HG03095 (cell line): ENCODE measurements around the gene KRT23.

ENCODE experiments used
- ATAC-seq: cut with Tn5 transposase; IDR thresholded peaks from one replicate; pipeline ENCODE4 v1.9.1; 2021; ENCODE audit warnings: moderate library complexity; ENCODE audit not compliant: unreplicated experiment

Gene KRT23

GRCh38 chr17:40912486-40913210 lies 24.8 kb downstream of the KRT23 start:
- ATAC-seq = no peak

- no peak for ATAC-seq
Observed at GRCh38 chr17:40910441-40910841, 27.0 kb downstream of the KRT23 start.

DNA sequence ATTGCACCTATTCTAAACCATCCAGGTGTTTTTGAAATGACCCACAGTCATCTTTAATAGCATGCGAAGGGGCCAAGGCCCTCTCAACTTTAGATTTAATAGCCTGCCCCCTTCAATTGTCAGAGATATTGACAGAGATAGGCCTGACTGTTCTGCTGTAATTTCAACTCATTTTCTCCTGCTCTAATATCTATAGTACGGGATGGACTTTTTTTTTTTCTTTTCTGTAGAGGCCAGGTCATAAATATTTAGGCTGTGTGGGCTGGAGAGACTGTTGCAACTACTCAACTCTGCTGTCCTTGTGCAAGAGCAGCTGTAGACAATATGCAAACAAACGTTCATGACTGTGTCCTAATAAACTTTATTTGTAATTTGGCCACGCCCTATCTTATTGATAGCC lies 27.7 kb downstream of the KRT23 start:
- ATAC-seq = no peak

DNA sequence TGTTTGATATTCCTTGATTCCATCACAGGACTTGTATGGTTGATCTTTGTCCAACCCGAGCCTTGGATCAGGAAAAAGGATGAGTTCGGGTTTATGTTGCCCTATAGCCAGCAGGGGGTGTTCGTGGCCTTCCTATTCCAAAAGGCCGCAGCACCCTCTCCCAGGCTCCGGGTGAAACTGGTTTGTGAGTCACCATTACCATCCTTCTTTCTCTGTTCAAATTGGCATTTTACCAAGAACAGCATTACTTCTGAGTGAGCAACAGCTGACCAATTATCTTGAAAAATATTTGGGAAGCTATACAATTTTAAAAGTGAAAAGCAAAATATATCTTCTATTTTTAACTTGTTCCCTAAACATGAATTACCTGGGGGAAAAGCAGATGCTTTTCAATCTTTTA lies 28.1 kb downstream of the KRT23 start:
- ATAC-seq = no peak

- no peak for ATAC-seq
Observed at GRCh38 chr17:40906613-40907012, 30.8 kb downstream of the KRT23 start.

DNA sequence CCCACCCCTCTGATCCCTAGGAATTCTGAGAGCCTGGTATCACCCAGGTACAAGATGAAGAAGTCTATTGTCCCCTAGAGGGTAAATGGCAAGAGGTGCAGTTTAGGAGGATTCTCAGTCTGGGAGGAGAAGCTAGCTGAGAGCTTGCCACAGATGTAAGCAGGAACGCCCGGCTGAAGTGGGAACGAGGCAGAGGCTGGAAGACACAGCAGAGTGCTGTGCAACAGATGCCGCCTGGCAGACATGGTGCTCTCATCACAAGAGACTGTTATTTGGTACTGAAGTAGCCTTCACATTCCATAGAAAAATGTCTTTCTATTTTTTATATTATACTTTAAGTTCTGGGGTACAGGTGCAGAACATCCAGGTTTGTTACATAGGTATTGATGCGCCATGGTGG lies 32.1 kb downstream of the KRT23 start:
- no peak for ATAC-seq

- ATAC-seq = no peak
Observed at GRCh38 chr17:40903129-40903847, 34.2 kb downstream of the KRT23 start.

GRCh38 chr17:40902498-40902897 lies 34.9 kb downstream of the KRT23 start:
- no peak for ATAC-seq

DNA sequence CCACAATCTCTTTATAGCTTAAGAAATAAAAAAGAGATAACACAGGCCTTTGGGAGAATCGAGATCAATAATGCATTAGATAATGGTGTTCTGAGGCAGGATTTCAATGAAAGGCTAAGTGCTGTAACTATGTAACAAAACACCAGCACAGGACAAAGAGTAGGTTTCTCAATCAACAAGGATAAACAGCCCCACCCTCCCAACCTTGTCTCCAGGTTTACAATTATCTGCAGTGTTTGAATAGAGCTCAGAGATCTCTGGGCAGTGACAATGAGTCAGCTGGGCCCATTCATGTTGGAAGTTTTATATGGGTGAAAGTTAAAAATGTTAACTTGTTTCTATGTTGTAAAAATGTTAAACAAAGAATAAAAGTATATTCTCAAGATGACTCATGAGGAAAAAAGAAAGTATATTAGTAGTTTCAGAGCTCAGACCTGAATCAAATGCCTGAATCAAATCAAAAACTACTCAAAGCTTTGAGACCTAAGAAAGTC lies 35.4 kb downstream of the KRT23 start:
- ATAC-seq = no peak

DNA sequence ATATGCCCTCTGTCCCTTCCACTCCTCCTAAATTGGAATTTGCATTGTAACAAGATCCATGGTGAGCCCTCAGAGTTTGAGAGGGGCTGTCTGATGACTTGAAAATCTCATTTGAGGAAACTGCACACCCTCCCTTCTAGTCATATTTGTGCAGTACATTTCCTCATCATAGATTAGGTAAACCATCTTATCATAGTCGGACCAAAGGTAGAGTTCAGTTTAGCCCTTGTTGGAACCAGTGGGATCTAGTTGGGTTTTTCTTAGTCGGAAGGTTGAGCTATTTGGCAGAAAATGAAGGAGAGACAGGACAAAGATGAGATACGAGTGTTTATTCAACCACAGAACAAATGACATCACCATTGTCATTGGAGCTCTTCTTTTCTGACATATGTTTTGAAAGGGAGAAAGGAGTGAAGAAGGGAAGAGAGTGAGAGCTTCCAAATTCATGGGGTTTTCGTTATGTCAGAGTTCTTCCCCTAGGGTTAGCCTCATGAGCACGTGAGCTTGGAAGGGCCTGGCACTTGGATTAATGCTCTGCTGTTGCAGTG lies 36.6 kb downstream of the KRT23 start:
- no peak for ATAC-seq

DNA sequence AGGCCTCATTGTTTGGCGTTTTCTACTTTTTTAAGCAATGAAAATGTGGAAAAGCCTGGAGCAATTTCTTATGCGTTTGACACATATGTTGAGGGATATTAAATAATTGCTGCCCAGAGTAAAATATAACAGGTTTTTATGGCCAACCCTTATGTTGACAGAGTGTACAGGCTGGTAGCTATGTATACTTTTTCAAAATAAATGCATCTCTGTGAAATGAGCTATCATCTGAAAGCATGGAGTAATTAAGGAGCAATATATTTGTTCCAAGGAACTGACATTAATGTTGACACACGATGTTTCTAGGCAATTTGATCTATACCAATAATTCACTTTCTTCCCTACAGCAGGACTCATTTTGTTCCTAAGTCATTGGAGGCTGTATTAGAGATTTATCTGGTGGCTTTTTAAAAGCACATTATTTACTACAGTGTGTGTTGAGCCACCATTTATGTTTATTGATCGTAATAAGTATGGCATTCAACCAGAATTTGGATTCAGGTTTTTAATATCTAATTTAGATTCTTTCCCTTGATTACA lies 40.5 kb downstream of the KRT23 start:
- ATAC-seq = no peak

GRCh38 chr17:40895106-40895730 lies 42.2 kb downstream of the KRT23 start:
- ATAC-seq = no peak

DNA sequence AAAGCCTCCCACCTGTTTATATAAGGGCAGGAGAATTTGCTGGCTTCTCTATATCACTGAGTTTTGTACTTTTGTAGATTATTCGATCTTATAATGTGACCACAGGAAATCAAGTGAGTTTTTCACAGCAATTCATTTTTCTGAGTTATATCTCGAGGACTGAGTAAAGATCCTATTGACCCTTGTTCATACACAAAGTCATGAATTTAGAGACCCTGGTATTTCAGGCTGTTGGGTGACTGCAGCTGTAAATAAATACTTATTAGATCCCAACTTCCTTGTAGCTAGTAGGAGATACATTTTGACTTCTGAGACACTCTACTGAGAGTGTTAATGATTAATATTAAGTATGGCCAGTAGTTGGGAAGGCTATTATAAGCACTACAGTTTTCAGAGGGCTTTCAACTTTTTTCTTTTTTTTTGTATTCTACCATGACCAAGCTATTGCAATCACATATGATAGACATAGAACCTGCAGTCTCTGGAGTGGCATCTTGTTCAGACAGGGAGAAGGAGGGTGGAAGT lies 49.2 kb downstream of the KRT23 start:
- no peak for ATAC-seq

GRCh38 chr17:40886090-40886489 lies 51.4 kb downstream of the KRT23 start:
- ATAC-seq = no peak

DNA sequence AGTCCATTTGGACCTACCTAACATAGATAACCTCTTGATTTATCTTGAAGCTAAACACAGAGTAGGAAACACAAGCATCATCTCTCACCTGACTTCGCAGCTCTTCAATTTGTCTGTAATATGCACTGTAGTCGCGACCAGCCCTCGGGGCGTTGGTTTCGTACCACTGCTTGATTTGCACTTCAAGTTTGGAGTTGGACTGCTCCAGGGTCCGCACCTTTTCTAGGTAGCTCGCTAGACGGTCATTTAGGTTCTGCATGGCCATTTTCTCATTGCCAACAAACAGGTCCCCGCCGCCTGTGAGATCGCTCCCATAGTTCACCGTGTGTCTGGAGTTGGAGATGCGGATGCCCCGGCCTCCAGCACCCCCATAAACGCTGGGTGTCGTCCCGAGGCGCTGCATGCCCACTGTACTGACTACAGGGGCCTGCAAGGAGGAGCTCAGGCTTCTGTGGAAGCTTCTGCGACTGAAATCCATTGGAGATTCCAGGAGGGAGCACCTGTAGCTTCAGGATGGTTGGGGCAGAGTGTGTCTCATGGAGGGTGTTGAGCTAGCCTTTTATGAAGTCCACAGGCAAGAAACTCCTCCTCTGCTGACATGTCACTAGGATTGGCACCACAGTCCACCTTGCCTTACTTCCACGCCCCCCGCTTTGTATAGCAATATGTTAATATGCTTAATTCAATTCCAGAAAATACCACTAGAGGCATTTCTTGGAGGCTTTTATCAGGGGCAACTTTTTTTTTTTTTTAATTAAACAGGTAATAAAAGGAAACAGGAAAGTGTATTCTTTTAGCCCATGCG lies 52.5 kb downstream of the KRT23 start, which contains the start of gene KRT20:
TSS of gene KRT20 (minus strand) at position 535 of the 805 bp plus-strand sequence. CDS start at position 478, 57 bp downstream.
- no peak for ATAC-seq

- ATAC-seq = no peak
Observed at GRCh38 chr17:40883626-40884334, 53.7 kb downstream of the KRT23 start.

DNA sequence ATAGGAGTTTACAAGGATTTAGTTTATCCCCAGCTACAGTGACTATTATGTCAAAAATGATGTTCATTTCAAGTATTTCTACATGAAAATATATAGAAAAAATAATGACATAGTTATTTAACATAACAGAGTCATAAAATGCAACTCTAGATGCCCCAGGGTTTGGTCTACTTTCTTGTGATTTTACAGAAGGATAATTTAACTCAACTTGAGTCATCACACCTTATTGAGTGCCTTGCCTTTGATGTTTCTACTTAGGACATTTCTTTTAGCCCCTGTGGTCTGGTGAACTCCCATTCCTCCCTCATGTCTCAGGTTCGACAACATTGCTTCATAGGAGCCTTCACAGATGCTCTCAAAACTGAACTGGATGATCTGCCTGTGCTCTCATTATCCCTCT lies 54.4 kb downstream of the KRT23 start:
- ATAC-seq = no peak

- no peak for ATAC-seq
Observed at GRCh38 chr17:40879026-40879425, 58.4 kb downstream of the KRT23 start.

DNA sequence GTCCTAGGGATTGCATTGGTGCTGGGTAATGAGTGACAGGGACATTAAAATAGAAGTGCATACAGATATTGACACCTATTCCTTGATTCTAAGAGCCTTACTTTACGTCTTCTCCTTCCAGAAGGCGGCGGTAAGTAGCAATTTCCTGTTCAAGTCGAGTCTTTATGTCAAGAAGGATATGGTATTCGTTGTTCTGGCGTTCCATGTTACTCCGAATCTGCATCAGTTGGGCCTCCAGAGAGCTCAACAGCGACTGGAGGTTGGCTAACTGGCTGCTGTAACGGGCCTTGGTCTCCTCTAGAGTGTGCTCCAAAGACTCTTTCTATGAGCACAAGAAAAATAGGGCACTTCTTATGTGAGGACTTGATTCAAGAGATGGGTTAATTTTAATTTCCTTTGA lies 59.4 kb downstream of the KRT23 start:
- no peak for ATAC-seq

DNA sequence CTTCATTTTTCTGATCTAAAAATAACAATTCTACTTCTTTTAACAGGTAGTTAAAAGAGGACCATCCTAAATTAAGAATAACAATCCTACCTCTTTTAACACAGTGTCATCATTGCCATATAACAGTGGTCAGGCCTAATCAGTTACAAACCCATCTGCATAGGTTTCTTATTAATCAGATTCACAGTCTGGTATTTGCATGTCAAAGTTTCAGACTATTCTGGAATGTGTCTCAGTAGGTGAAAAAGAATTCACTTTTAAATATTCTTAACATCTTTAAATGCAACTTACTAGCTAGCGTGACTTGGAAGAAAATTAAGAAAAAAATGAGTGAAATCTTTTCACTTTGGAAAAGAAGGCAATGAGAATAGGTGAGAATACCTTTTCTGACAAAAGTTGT lies 63.6 kb downstream of the KRT23 start:
- ATAC-seq = no peak
